MM.1S (cell line): ENCODE measurements around the gene DCHS2.

Experiments
- CTCF ChIP-seq: fragments of 300-600 bp; sonication (generic); IDR thresholded peaks from 2 replicates; pipeline ENCODE4 v1.5.1; 2016; ENCODE audit warnings: antibody characterized with exemption, low read length, mixed read lengths
- EZH2 ChIP-seq: fragments of 300-600 bp; sonication (generic); optimal IDR thresholded peaks from 2 replicates; pipeline ENCODE3; 2017; ENCODE audit warnings: low read depth, mild to moderate bottlenecking, antibody characterized with exemption, low read length, mixed read lengths
- EZH2phosphoT487 ChIP-seq: fragments of 300-600 bp; sonication (generic); IDR thresholded peaks from 2 replicates; pipeline ENCODE4 v1.6.1; 2018; ENCODE audit warnings: antibody characterized with exemption, low read length

- TF ChIP-seq CTCF, result no peak
- no peak for TF ChIP-seq EZH2
- TF ChIP-seq EZH2phosphoT487, result no peak
Measured at GRCh38 chr4:154452798-154453346, 38.7 kb downstream of the DCHS2 start.
